Measurements from ENCODE around the gene AGTPBP1. TPM values are rescaled to one million over a fixed set of nuclear protein-coding genes. Genes with fewer than 3 reads are reported as not detected.

AGTPBP1 gene
- total and polyA plus RNA-seq, 2 of the 8 experiments (the other 6 are each of a cell fraction or from before 2014, with no cell fraction given) = 13.4 to 65.2 TPM

DNA sequence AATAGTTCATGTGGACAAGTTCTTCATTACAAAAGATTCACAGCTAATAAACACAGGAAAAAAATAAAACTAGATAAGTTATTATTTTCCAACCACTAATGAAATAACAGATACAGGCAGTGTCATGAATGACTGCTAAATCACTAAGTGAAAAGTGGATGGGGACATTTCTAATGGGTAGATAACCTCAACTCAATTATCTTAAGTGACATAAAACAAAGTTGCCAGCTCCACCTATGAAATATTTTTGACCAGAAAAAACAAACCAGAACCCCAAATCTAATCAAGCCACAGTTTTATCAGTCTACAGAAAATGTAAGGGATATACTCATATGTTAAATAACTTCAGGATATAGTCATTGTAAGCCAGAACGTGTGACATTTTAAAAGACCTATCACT, 74.4 kb downstream of the AGTPBP1 start:
- no peaks in the 10 kb centered on the region for H4K20me1 ChIP-seq (replicated peaks in 1 of 2; ENCODE audit: control insufficient read depth in 1 of 2, insufficient read depth in 2 of 2, low read length in 2 of 2)
- no peak overlapping the region for H2BK120ac ChIP-seq (replicated peaks; ENCODE audit: low read depth, low read length)
- no peak overlapping the region for H2AK5ac ChIP-seq (ENCODE audit: low read depth, low read length)
- H2BK20ac ChIP-seq (ENCODE audit: low read length) = no peak overlapping the region
- H3K4me1 ChIP-seq (replicated peaks in 1 of 4; ENCODE audit: control insufficient read depth in 3 of 4, insufficient read depth in 4 of 4, low read length in 3 of 4) = no peaks in the 10 kb centered on the region
- H4K5ac ChIP-seq (ENCODE audit: insufficient read length, low read depth, low read length) = no peak overlapping the region
- H3K9me3 ChIP-seq (ENCODE audit: insufficient read depth in 2 of 2, low read depth in 1 of 2, low read length in 1 of 2) = no peaks in the 10 kb centered on the region
- no peak overlapping the region for H3K9ac ChIP-seq (replicated peaks in 1 of 4; ENCODE audit: extremely low read depth in 1 of 4, low read depth in 3 of 4, low read length in 3 of 4)
- no peak overlapping the region for H4K91ac ChIP-seq (replicated peaks; ENCODE audit: insufficient read length, low read length)
- H2BK15ac ChIP-seq (ENCODE audit: low read length) = no peak overlapping the region
- H3K18ac ChIP-seq (ENCODE audit: extremely low read depth, low read length) = no peak overlapping the region
- H3K23ac ChIP-seq (ENCODE audit: insufficient read length) = no peak overlapping the region
- no peaks in the 10 kb centered on the region for H3K79me2 ChIP-seq (ENCODE audit: control insufficient read depth in 1 of 2, insufficient read depth in 2 of 2, low read length in 2 of 2)
- no peak overlapping the region for H3K4me2 ChIP-seq (ENCODE audit: insufficient read depth in 1 of 2, low read depth in 2 of 2, low read length in 2 of 2)
- H3K23me2 ChIP-seq (ENCODE audit: low read depth, low read length) = no peaks in the 10 kb centered on the region
- H3K27ac ChIP-seq (ENCODE audit: low read depth, low read length) = no peak overlapping the region
- H3K4ac ChIP-seq (replicated peaks; ENCODE audit: insufficient read length, low read depth, low read length) = no peak overlapping the region
- H3K79me1 ChIP-seq (ENCODE audit: low read depth, low read length) = no peaks in the 10 kb centered on the region
- no peak overlapping the region for H2BK12ac ChIP-seq (ENCODE audit: low read depth, low read length)
- peaks cover 0 to 23% (median 2%) of the 10 kb centered on the region in 4 experiments; a peak in 3 of 8 replicates for H3K36me3 ChIP-seq (ENCODE audit: control insufficient read depth in 2 of 4, insufficient read depth in 4 of 4, low read length in 3 of 4)
- no peak for FAIRE-seq
- no peaks in the 10 kb centered on the region for H3K27me3 ChIP-seq (replicated peaks in 1 of 4; ENCODE audit: control insufficient read depth in 3 of 4, extremely low read depth in 1 of 4, insufficient read depth in 3 of 4, low read length in 3 of 4)
- no peak overlapping the region for H4K8ac ChIP-seq (ENCODE audit: extremely low read depth, insufficient read depth, low read length)
- H3K4me3 ChIP-seq (ENCODE audit: extremely low read depth in 1 of 4, insufficient read depth in 2 of 4, low read depth in 3 of 4, low read length in 4 of 4) = no peak overlapping the region
- ChIA-PET CTCF (ENCODE audit: partially characterized antibody) (interaction anchor here (0.7 kb wide), 1 partner anchor 46 kb away, joined by 3 read pairs; no protein-coding TSS in a partner anchor), POLR2A (ENCODE audit: partially characterized antibody) (no interaction called here)
- WGBS, 2 experiments (ENCODE audit: extremely low coverage in 1 of 2, insufficient coverage in 1 of 2, insufficient read length in 1 of 2, insufficient replicate concordance in 2 of 2, low coverage in 1 of 2, low lambda C conversion rate in 2 of 2, missing lambda C conversion rate in 1 of 2) = 89% methylated on average over 1 of the region's 1 CpG; no CpG with 5 or more reads in 1 of the 2 experiments
- TF ChIP-seq POLR2AphosphoS5 (IDR thresholded peaks at IDR 0.05; ENCODE audit: low read depth, low read length) (no peak), HDAC6 (IDR thresholded peaks at IDR 0.05; ENCODE audit: low read depth, low read length) (no peak), NRF1 (IDR thresholded peaks at IDR 0.05; ENCODE audit: low read depth, low read length) (no peak), POU5F1 (IDR thresholded peaks at IDR 0.05; ENCODE audit: low read depth, low read length) (no peak), SRF (IDR thresholded peaks at IDR 0.05; ENCODE audit: low read depth, low read length) (no peak), JUN (IDR thresholded peaks at IDR 0.05; ENCODE audit: low read depth, low read length) (no peak)
- TF ChIP-seq, protein P1, sequence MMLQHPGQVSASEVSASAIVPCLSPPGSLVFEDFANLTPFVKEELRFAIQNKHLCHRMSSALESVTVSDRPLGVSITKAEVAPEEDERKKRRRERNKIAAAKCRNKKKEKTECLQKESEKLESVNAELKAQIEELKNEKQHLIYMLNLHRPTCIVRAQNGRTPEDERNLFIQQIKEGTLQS (IDR thresholded peaks at IDR 0.05; ENCODE audit: insufficient read depth, low read depth, low read length) = no peak
- no peak overlapping the region for H2AFZ ChIP-seq (ENCODE audit: low read length)
- DNase-seq (ENCODE audit: low read depth in 1 of 2, low spot score in 2 of 2) = no peak
- no peak overlapping the region for H2BK5ac ChIP-seq (ENCODE audit: low read depth, low read length)
- no peak overlapping the region for H3K56ac ChIP-seq (replicated peaks; ENCODE audit: insufficient read length, low read depth, low read length)
- no peak overlapping the region for H3K14ac ChIP-seq (ENCODE audit: insufficient read length)

Measured in H1 (cell line).